ENCODE results near the gene PDE4D.

- TF ChIP-seq CTCF (IDR thresholded peaks at IDR 0.05) (no peak), POLR2A (IDR thresholded peaks at IDR 0.05) (no peak)
These were observed 652.0 kb downstream of the PDE4D start for GRCh38 chr5:59241552-59241951.

All from tibial nerve (tissue), 3 donors.